GM21723 (cell line): Measurements from ENCODE around the gene SLC28A1.

Experiments used
- ATAC-seq: cut with Tn5 transposase; IDR thresholded peaks from one replicate; pipeline ENCODE4 v1.9.1; 2021; ENCODE audit warnings: mild to moderate bottlenecking, moderate library complexity; ENCODE audit not compliant: unreplicated experiment

Gene SLC28A1

GRCh38 chr15:84885801-84886200 is 1.3 kb downstream of the SLC28A1 start:
- ATAC-seq = no peak

- ATAC-seq = no peak
Observed at GRCh38 chr15:84886211-84886983, 1.9 kb downstream of the SLC28A1 start.

- no peak for ATAC-seq
Observed at GRCh38 chr15:84886984-84887299, 2.5 kb downstream of the SLC28A1 start.

GRCh38 chr15:84887938-84888337 is 3.5 kb downstream of the SLC28A1 start:
- no peak for ATAC-seq

- no peak for ATAC-seq
Observed at GRCh38 chr15:84888639-84889038, 4.2 kb downstream of the SLC28A1 start.

GRCh38 chr15:84889313-84889990 is 5.0 kb downstream of the SLC28A1 start:
- no peak for ATAC-seq

GRCh38 chr15:84889991-84890669 is 5.7 kb downstream of the SLC28A1 start:
- ATAC-seq = no peak

GRCh38 chr15:84890670-84891162 is 6.3 kb downstream of the SLC28A1 start:
- ATAC-seq = no peak

- no peak for ATAC-seq
Observed at GRCh38 chr15:84891339-84891738, 6.9 kb downstream of the SLC28A1 start.

- ATAC-seq = no peak
Observed at GRCh38 chr15:84892786-84893307, 8.4 kb downstream of the SLC28A1 start.

GRCh38 chr15:84893607-84894006 is 9.1 kb downstream of the SLC28A1 start:
- ATAC-seq = no peak

GRCh38 chr15:84894736-84895425 is 10.4 kb downstream of the SLC28A1 start:
- ATAC-seq = no peak

- ATAC-seq = no peak
Observed at GRCh38 chr15:84898761-84899160, 14.3 kb downstream of the SLC28A1 start.

GRCh38 chr15:84899750-84900149 is 15.3 kb downstream of the SLC28A1 start:
- no peak for ATAC-seq

GRCh38 chr15:84901540-84901939 is 17.1 kb downstream of the SLC28A1 start:
- no peak for ATAC-seq

GRCh38 chr15:84903751-84904150 is 19.3 kb downstream of the SLC28A1 start:
- no peak for ATAC-seq

GRCh38 chr15:84904419-84904818 is 20.0 kb downstream of the SLC28A1 start:
- ATAC-seq = no peak

GRCh38 chr15:84905016-84905916 is 20.8 kb downstream of the SLC28A1 start:
- no peak for ATAC-seq

- no peak for ATAC-seq
Observed at GRCh38 chr15:84907731-84908130, 23.3 kb downstream of the SLC28A1 start.

GRCh38 chr15:84908564-84908963 is 24.1 kb downstream of the SLC28A1 start:
- no peak for ATAC-seq
